Endothelial cell of umbilical vein (primary cell): ENCODE data around the gene SP3.

Source experiments
- EZH2 ChIP-seq: IDR thresholded peaks from 2 replicates; pipeline ENCODE4 v1.6.1; 2012; ENCODE audit warnings: borderline replicate concordance, low read depth, mild to moderate bottlenecking, moderate library complexity, low read length, inconsistent platforms; ENCODE audit not compliant: severe bottlenecking
- FOS ChIP-seq: IDR thresholded peaks from 2 replicates; pipeline ENCODE4 v1.6.1; 2011; ENCODE audit warnings: mild to moderate bottlenecking, low read length, moderate library complexity, borderline replicate concordance; ENCODE audit not compliant: insufficient read depth
- MYC ChIP-seq: IDR thresholded peaks from one replicate; pipeline ENCODE4 v1.6.1; 2011; ENCODE audit warnings: mild to moderate bottlenecking, low read depth, low read length
- POLR2A ChIP-seq: IDR thresholded peaks from 2 replicates; pipeline ENCODE4 v1.6.1; 2012; ENCODE audit warnings: low read depth, mild to moderate bottlenecking, control low read depth, low read length
- TF ChIP-seq, protein P1 (sequence below), 2 donors: IDR thresholded peaks; 1 replicate in 1 of 2; 2 replicates in 1 of 2; pipeline ENCODE4 v1.5.1; 2011; ENCODE audit warnings: low read length in 2 of 2, mild to moderate bottlenecking in 2 of 2, moderate library complexity in 2 of 2, control low read depth in 1 of 2, inconsistent platforms in 1 of 2, low read depth in 1 of 2; ENCODE audit not compliant: insufficient read depth in 1 of 2; ENCODE audit errors: extremely low read depth in 1 of 2
- TF ChIP-seq, protein P2 (sequence below): IDR thresholded peaks from 2 replicates; pipeline ENCODE4 v1.6.1; 2011; ENCODE audit not compliant: insufficient read depth, insufficient read length

DNA sequence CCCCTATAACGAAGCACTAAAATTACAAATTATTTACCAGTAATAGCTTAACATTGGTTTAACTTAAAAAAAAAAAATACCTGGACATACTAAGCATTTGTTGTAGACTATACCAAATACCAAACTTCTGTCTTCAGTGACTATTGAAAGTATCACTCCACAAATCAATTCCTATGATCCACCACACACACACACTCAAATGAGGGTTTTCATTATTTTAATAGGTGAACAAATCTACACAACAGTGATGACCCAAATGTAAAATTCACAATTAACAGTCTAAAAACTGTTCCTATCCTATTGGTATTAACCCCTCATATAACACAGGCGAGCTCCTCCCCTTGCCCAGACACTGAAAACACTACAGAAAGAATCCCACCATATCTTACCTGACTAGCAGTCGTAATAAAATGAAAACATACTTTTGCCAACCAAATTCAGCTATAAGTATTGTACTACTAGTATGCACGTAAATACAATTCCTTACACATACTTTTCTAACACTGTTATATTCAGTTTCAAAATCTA, 2.5 kb downstream of the SP3 start:
- TF ChIP-seq POLR2A, result no peak
- TF ChIP-seq, protein P1, sequence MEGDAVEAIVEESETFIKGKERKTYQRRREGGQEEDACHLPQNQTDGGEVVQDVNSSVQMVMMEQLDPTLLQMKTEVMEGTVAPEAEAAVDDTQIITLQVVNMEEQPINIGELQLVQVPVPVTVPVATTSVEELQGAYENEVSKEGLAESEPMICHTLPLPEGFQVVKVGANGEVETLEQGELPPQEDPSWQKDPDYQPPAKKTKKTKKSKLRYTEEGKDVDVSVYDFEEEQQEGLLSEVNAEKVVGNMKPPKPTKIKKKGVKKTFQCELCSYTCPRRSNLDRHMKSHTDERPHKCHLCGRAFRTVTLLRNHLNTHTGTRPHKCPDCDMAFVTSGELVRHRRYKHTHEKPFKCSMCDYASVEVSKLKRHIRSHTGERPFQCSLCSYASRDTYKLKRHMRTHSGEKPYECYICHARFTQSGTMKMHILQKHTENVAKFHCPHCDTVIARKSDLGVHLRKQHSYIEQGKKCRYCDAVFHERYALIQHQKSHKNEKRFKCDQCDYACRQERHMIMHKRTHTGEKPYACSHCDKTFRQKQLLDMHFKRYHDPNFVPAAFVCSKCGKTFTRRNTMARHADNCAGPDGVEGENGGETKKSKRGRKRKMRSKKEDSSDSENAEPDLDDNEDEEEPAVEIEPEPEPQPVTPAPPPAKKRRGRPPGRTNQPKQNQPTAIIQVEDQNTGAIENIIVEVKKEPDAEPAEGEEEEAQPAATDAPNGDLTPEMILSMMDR (IDR thresholded peaks at IDR 0.05; ENCODE audit: extremely low read depth in 1 of 2, insufficient read depth in 1 of 2, low read depth in 1 of 2, low read length in 2 of 2), result no peak
- TF ChIP-seq, protein P2, sequence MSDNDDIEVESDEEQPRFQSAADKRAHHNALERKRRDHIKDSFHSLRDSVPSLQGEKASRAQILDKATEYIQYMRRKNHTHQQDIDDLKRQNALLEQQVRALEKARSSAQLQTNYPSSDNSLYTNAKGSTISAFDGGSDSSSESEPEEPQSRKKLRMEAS, result no peak
- TF ChIP-seq MYC, result no peak
- TF ChIP-seq EZH2, result no peak
- TF ChIP-seq FOS, result no peak
